ENCODE measurements around the gene ZNF777. TPM values are rescaled to one million over a fixed set of nuclear protein-coding genes. Genes with fewer than 3 reads are reported as not detected.

The ZNF777 gene
- total RNA-seq, 2 experiments from 2014 or later = 14.5 to 14.8 TPM

- Histone ChIP-seq H3K36me3 (ENCODE audit: insufficient read depth, low read length) (peaks cover 67% of the 10 kb centered on the region), H3K9me3 (ENCODE audit: control insufficient read depth in 1 of 2, insufficient read depth in 1 of 2, low read length in 2 of 2) (no peaks in the 10 kb centered on the region), H3K4me3 (ENCODE audit: low read length) (no peak overlapping the region), H3K27me3 (ENCODE audit: control insufficient read depth in 1 of 2, insufficient read depth in 2 of 2, low read length in 2 of 2) (no peaks in the 10 kb centered on the region), H3K27ac (ENCODE audit: low read depth in 1 of 2, low read length in 2 of 2) (no peak overlapping the region), H3K4me1 (ENCODE audit: insufficient read depth, low read length) (peaks cover 2% of the 10 kb centered on the region)
- ATAC-seq (ENCODE audit: poor library complexity) (no peak), DNase-seq (no peak)
- TF ChIP-seq, protein P1, sequence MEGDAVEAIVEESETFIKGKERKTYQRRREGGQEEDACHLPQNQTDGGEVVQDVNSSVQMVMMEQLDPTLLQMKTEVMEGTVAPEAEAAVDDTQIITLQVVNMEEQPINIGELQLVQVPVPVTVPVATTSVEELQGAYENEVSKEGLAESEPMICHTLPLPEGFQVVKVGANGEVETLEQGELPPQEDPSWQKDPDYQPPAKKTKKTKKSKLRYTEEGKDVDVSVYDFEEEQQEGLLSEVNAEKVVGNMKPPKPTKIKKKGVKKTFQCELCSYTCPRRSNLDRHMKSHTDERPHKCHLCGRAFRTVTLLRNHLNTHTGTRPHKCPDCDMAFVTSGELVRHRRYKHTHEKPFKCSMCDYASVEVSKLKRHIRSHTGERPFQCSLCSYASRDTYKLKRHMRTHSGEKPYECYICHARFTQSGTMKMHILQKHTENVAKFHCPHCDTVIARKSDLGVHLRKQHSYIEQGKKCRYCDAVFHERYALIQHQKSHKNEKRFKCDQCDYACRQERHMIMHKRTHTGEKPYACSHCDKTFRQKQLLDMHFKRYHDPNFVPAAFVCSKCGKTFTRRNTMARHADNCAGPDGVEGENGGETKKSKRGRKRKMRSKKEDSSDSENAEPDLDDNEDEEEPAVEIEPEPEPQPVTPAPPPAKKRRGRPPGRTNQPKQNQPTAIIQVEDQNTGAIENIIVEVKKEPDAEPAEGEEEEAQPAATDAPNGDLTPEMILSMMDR (IDR thresholded peaks at IDR 0.05) = no peak
- H3K36me3 Mint-ChIP-seq (ENCODE audit: low read depth) = peaks cover 96% of the 10 kb centered on the region
- CTCF ChIA-PET = no interaction called here
- H3K27me3 Mint-ChIP-seq = no peaks in the 10 kb centered on the region
- peaks cover 27% of the 10 kb centered on the region for H3K4me1 Mint-ChIP-seq (ENCODE audit: low read depth)
- intact Hi-C loops (cut with DNase I, micrococcal nuclease) = loop anchor here in 1 of 2 experiments (10.0 kb wide), 2 partner anchors 225 to 485 kb away; a partner anchor contains a TSS
- H3K27ac Mint-ChIP-seq = peak overlapping the region; percentile 63
- no peaks in the 10 kb centered on the region for H3K9me3 Mint-ChIP-seq
- H3K4me3 Mint-ChIP-seq = no peak overlapping the region
- POLR2A ChIA-PET = no interaction called here
Observed at GRCh38 chr7:149490083-149490760, 29.4 kb upstream of the ZNF777 start.

DNA sequence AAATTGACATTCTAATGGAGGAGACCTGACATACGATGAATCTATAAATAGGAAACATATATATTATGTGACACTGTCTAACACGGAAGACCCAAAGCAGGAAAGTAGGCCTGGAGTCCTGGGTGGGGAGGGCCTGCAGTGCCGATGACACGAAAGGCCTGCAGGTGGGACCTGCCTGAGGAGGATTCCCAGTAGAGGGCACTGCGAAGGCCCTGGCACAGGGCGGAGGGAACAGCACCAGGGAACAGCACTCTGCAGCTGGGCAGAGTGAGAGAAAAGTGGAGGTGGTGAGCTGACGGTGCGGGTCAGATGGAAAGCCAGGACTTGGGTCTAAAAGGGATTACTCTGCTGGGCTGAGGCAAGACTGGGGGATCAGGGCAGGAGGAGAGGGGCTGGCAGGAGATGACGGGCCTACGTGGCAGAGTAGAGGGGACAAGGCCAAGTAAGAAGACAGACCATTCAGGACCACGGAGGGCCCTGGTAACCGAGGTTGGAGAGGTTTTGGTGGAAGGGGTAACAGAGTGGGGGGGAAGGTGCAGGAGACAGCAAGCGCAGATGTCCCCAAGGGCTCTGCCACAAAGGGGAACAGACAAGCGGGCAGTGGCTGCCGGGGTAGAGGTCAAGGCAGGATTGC is 28.6 kb upstream of the ZNF777 start:
- Mint-ChIP-seq H3K4me1 (ENCODE audit: low read depth) (peaks cover 20% of the 10 kb centered on the region), H3K4me3 (no peak overlapping the region), H3K27ac (peak overlapping the region; percentile 63), H3K27me3 (no peaks in the 10 kb centered on the region), H3K36me3 (ENCODE audit: low read depth) (peaks cover 95% of the 10 kb centered on the region), H3K9me3 (no peaks in the 10 kb centered on the region)
- TF ChIP-seq, protein P1 (IDR thresholded peaks at IDR 0.05) = no peak
- H3K27me3 ChIP-seq (ENCODE audit: control insufficient read depth in 1 of 2, insufficient read depth in 2 of 2, low read length in 2 of 2) = no peaks in the 10 kb centered on the region
- ATAC-seq (ENCODE audit: poor library complexity) (peak; percentile 51), DNase-seq (peak in 1 of 14 experiments; percentile 28)
- no peak overlapping the region for H3K27ac ChIP-seq (ENCODE audit: low read depth in 1 of 2, low read length in 2 of 2)
- H3K36me3 ChIP-seq (ENCODE audit: insufficient read depth, low read length) = peaks cover 66% of the 10 kb centered on the region
- H3K4me1 ChIP-seq (ENCODE audit: insufficient read depth, low read length) = no peaks in the 10 kb centered on the region
- CTCF ChIA-PET = no interaction called here
- intact Hi-C loops (cut with DNase I, micrococcal nuclease) = loop anchor here in 1 of 2 experiments (10.0 kb wide), 2 partner anchors 225 to 485 kb away; a partner anchor contains a TSS
- H3K9me3 ChIP-seq (ENCODE audit: control insufficient read depth in 1 of 2, insufficient read depth in 1 of 2, low read length in 2 of 2) = no peaks in the 10 kb centered on the region
- no peak overlapping the region for H3K4me3 ChIP-seq (ENCODE audit: low read length)
- POLR2A ChIA-PET = no interaction called here

GRCh38 chr7:149479568-149479967 is 18.7 kb upstream of the ZNF777 start:
- ChIA-PET CTCF (no interaction called here), POLR2A (no interaction called here)
- no peak for ATAC-seq (ENCODE audit: poor library complexity)
- H3K27me3 ChIP-seq (ENCODE audit: control insufficient read depth in 1 of 2, insufficient read depth in 2 of 2, low read length in 2 of 2) = no peaks in the 10 kb centered on the region
- no peaks in the 10 kb centered on the region for H3K9me3 ChIP-seq (ENCODE audit: control insufficient read depth in 1 of 2, insufficient read depth in 1 of 2, low read length in 2 of 2)
- no peaks in the 10 kb centered on the region for H3K4me1 Mint-ChIP-seq (ENCODE audit: low read depth)
- DNase-seq = no peak
- no peaks in the 10 kb centered on the region for H3K27me3 Mint-ChIP-seq
- peaks cover 75% of the 10 kb centered on the region for H3K36me3 Mint-ChIP-seq (ENCODE audit: low read depth)
- no peak overlapping the region for H3K4me3 Mint-ChIP-seq
- TF ChIP-seq, protein P1 (IDR thresholded peaks at IDR 0.05) = no peak
- no peak overlapping the region for H3K27ac Mint-ChIP-seq
- no peak overlapping the region for H3K27ac ChIP-seq (ENCODE audit: low read depth in 1 of 2, low read length in 2 of 2)
- intact Hi-C loops (cut with DNase I, micrococcal nuclease) = no loop called here
- no peaks in the 10 kb centered on the region for H3K4me1 ChIP-seq (ENCODE audit: insufficient read depth, low read length)
- H3K4me3 ChIP-seq (ENCODE audit: low read length) = no peak overlapping the region
- H3K36me3 ChIP-seq (ENCODE audit: insufficient read depth, low read length) = peaks cover 41% of the 10 kb centered on the region
- no peaks in the 10 kb centered on the region for H3K9me3 Mint-ChIP-seq

Measured in CD4-positive, alpha-beta T cell (primary cell).